ENCODE data around the gene CKMT2.

CKMT2 gene

DNA sequence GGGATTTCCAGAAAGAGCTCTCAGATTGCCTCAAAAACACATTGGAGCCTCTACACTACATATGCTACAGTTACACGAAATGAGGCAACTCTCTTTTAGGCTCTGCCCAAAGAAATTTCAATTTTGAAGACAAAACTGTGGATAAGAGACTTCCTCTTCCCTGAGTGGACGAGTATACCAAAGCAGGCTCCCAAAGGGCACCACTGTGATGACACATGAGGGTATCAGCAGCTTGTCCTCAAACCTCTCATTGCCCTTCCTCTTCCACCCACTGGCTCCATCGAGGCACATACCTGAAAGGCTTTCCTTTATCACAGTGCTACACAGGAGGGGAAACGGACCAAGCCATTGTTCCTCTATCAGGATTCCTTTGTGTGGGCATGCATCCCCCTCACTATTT, 11.3 kb downstream of the CKMT2 start:
- DNase-seq (ENCODE audit: low read depth in 2 of 2) = no peak
- TF ChIP-seq, protein P1, sequence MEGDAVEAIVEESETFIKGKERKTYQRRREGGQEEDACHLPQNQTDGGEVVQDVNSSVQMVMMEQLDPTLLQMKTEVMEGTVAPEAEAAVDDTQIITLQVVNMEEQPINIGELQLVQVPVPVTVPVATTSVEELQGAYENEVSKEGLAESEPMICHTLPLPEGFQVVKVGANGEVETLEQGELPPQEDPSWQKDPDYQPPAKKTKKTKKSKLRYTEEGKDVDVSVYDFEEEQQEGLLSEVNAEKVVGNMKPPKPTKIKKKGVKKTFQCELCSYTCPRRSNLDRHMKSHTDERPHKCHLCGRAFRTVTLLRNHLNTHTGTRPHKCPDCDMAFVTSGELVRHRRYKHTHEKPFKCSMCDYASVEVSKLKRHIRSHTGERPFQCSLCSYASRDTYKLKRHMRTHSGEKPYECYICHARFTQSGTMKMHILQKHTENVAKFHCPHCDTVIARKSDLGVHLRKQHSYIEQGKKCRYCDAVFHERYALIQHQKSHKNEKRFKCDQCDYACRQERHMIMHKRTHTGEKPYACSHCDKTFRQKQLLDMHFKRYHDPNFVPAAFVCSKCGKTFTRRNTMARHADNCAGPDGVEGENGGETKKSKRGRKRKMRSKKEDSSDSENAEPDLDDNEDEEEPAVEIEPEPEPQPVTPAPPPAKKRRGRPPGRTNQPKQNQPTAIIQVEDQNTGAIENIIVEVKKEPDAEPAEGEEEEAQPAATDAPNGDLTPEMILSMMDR (IDR thresholded peaks at IDR 0.05; ENCODE audit: low read depth, low read length) = no peak
- no peak overlapping the region for H3K4me3 ChIP-seq (replicated peaks in 1 of 2; ENCODE audit: low read depth in 2 of 2, low read length in 2 of 2)

DNA sequence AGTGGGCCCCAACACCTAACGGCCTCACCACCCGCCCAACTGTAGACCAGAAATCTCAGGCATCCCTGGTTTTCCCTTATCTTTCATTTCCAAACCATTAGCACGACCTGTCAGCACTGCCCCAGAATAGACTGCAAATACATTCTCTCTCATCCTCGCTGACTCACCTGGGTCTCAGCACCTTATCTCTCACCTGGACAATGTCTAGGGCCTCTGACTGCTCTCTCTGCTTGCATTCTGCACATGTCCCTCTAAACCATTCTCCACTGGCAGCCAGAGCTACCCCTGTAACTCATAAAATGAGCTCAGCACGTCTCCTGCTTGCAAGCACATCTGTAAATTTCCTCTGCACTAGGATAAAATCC, 12.7 kb downstream of the CKMT2 start:
- H3K4me3 ChIP-seq (replicated peaks in 1 of 2; ENCODE audit: low read depth in 2 of 2, low read length in 2 of 2) = no peak overlapping the region
- no peak for DNase-seq (ENCODE audit: low read depth in 2 of 2)
- TF ChIP-seq, protein P1 (IDR thresholded peaks at IDR 0.05; ENCODE audit: low read depth, low read length) = no peak

DNA sequence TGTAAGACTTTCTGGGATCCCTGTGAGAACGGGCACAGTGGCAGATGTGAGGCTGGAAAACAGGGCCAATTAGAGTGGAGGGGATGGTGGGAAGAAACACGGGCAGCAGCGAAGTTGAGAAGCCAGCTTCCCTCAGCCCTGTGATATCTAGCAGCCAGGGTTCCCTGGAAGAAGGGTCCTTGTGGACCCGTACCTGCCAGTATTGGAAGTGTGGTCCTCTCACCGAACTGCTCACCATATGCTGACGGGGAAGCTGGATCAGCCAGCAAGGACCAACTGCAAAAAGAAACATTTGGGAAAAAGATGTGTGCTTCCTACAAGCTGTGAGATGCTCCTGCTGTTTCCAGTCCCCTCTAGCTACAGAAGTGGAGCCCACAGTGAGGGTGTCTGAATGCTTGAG, 13.6 kb downstream of the CKMT2 start:
- H3K4me3 ChIP-seq (replicated peaks in 1 of 2; ENCODE audit: low read depth in 2 of 2, low read length in 2 of 2) = no peak overlapping the region
- no peak for DNase-seq (ENCODE audit: low read depth in 2 of 2)
- TF ChIP-seq, protein P1 (IDR thresholded peaks at IDR 0.05; ENCODE audit: low read depth, low read length) = no peak

DNA sequence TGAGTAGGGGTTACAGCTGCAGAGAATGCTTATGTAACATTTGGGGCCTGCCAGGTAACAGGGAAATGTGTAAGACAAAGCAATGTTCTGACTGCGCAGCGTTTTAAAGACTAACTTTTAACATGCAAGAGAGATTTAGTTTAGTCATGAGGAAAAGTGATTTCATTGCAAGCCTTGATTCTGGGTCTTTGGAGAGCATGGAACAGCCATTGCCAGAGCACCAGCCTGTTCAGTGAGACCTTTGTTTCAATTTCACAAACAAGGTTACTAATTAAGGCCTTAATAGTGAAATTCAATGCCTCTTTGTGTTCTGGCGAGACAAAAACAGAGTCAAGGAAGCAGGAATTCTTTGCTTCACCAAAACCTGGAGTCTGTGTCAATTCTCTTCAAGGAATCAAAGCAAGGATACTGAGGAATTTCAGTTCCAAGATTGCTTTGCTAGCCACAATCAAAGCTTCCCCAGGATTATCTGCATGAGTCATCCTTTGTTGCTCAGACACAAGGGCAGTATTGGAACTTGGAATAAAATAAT, 14.4 kb downstream of the CKMT2 start:
- TF ChIP-seq, protein P1 (IDR thresholded peaks at IDR 0.05; ENCODE audit: low read depth, low read length) = no peak
- peak; percentile 25 to 53 for DNase-seq (ENCODE audit: low read depth in 2 of 2)
- no peak overlapping the region for H3K4me3 ChIP-seq (replicated peaks in 1 of 2; ENCODE audit: low read depth in 2 of 2, low read length in 2 of 2)

DNA sequence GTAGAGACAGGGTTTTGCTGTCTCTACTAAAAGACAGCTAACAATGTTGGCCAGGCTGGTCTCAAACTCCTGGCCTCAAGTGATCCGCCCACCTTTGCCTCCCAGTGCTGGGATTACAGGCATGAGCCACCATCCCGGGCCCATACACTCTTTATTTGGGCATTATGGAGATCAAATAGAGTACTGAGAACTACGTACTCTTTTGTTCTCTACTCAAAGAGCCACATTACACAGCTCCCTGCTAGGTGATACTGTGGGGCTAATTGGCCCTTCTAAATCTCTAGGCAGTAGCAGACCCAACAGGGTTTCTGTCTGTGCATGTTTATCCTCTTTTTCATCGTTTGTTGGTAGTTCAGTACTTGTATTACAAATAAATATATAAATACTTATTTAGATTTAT, 16.1 kb downstream of the CKMT2 start:
- no peak overlapping the region for H3K4me3 ChIP-seq (replicated peaks in 1 of 2; ENCODE audit: low read depth in 2 of 2, low read length in 2 of 2)
- TF ChIP-seq, protein P1 (IDR thresholded peaks at IDR 0.05; ENCODE audit: low read depth, low read length) = no peak
- DNase-seq (ENCODE audit: low read depth in 2 of 2) = no peak

DNA sequence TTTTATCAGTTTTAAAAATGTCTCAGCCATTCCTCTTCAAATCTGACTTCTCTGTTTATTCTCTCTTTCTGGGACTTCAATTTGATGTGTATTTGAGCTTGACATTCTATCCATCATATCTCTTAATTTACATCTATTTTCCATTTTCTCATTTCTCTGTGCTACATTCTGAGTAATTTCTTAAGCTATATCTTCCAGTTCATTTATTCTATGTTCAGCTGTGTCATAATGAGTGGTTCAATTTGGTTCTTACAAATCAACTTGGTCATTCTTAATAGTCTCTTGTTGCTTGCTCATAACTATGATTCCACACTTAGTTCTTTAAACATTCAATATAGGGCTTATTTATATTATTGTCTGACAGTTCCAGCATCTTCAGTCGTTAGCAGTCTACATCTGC, 16.9 kb downstream of the CKMT2 start:
- DNase-seq (ENCODE audit: low read depth in 2 of 2) = no peak
- TF ChIP-seq, protein P1 (IDR thresholded peaks at IDR 0.05; ENCODE audit: low read depth, low read length) = no peak
- no peak overlapping the region for H3K4me3 ChIP-seq (replicated peaks in 1 of 2; ENCODE audit: low read depth in 2 of 2, low read length in 2 of 2)

DNA sequence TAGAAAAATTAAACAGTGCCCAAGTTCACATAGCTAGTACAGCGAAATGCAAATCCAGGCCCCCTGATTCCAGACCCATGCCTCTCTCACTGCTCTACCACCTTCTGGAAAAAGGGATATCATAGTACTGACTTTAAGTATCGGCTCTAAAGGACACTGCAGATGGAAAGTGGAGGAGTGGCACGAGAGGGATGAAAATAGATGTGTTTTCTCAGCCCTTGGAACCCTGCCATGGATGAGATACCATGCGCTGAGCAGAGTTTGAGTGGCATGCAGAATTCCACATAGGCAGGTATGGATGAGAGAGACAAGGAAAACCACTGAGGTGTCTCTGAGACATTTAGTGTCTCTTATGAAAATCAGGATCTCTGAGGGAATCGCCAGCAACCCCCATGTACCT, 18.8 kb downstream of the CKMT2 start:
- no peak overlapping the region for H3K4me3 ChIP-seq (replicated peaks in 1 of 2; ENCODE audit: low read depth in 2 of 2, low read length in 2 of 2)
- DNase-seq (ENCODE audit: low read depth in 2 of 2) = no peak

More for the DNA sequence above, 18.8 kb downstream of the CKMT2 start:
- TF ChIP-seq, protein P1 (IDR thresholded peaks at IDR 0.05; ENCODE audit: low read depth, low read length) = no peak
